Activated T-helper 1 cell treated with anti-CD3 and anti-CD28 coated beads, Interleukin-12 subunit alpha, Interleukin-12 subunit beta, Interleukin-2, Interleukin-4 antibody, amounts not matched to agents 30 ng/mL and 10 ng/mL and 1 ng/mL, durations not matched to agents 14 hours and 24 hours and 36 hours (primary cell): ENCODE data around the gene MDH2. TPM values are rescaled to one million over a fixed set of nuclear protein-coding genes. Genes with fewer than 3 reads are reported as not detected.
"Not testable (repeated sequence)": the region's sequence is repeated elsewhere in the genome, so short reads cannot be mapped to it uniquely, and the experiment has no call there.

Experiments used
- DNase-seq: peaks from one replicate; pipeline ENCODE4 v3.0.0; 2021; ENCODE audit warnings: low spot score
- H3K27ac Mint-ChIP-seq: one replicate; pipeline ENCODE4 v1.8.0; 2021; ENCODE audit warnings: mild to moderate bottlenecking, mixed read lengths
- H3K27me3 Mint-ChIP-seq: one replicate; pipeline ENCODE4 v1.8.0; 2022; ENCODE audit warnings: mild to moderate bottlenecking, moderate library complexity, mixed read lengths; ENCODE audit not compliant: insufficient read depth
- H3K36me3 Mint-ChIP-seq: one replicate; pipeline ENCODE4 v1.8.0; 2021; ENCODE audit warnings: low read depth, mixed read lengths
- H3K4me1 Mint-ChIP-seq: one replicate; pipeline ENCODE4 v1.8.0; 2021; ENCODE audit warnings: low read depth, mixed read lengths
- H3K4me3 Mint-ChIP-seq: one replicate; pipeline ENCODE4 v1.8.0; 2021; ENCODE audit warnings: mild to moderate bottlenecking, moderate library complexity, mixed read lengths
- H3K9me3 Mint-ChIP-seq: one replicate; pipeline ENCODE4 v1.8.0; 2021; ENCODE audit warnings: mixed read lengths
- intact Hi-C: fragments of 100-400 bp; cut with micrococcal nuclease; formaldehyde crosslinking; loops from one replicate; pipeline ENCODE4 v1.15.1; 2024
- total RNA-seq: library from RNA; stranded (reverse); gene quantifications from 2 replicates; pipeline ENCODE4 v1.2.3, GENCODE V29; 2022

Gene MDH2
- total RNA-seq, 1 donor from 2014 or later, result 292 TPM

GRCh38 chr7:76084115-76084514 lies 36.2 kb downstream of the MDH2 start:
- H3K27me3 Mint-ChIP-seq, H3K4me1 Mint-ChIP-seq, H3K36me3 Mint-ChIP-seq, intact Hi-C loops, H3K9me3 Mint-ChIP-seq, DNase-seq, H3K4me3 Mint-ChIP-seq, H3K27ac Mint-ChIP-seq: not testable (repeated sequence)

DNA sequence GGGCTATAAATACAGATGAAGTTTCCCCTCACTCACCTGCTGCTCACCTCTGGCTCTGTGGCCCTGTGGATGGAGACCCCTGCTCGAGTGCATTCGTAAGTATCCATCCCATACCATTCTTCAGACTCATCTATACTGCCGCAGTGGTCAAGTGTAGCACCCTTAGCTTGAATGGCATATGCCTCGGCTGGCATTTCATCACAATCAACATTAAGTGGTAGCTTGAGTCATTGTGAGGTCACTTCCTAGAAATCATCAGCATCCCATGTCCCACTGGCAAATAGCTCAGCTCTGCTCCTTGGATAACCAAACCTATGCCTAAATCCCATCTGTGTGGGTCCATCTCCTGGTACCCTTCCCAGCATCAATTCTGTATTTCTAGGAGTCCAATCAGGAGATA lies 38.2 kb downstream of the MDH2 start:
- H3K4me3 Mint-ChIP-seq, result no peak overlapping the region
- H3K9me3 Mint-ChIP-seq, result no peaks in the 10 kb centered on the region
- H3K27me3 Mint-ChIP-seq, result peaks cover 3% of the 10 kb centered on the region
- no peak for DNase-seq
- H3K27ac Mint-ChIP-seq, result no peak overlapping the region
- intact Hi-C loops, result no loop called here
- no peaks in the 10 kb centered on the region for H3K36me3 Mint-ChIP-seq
- no peaks in the 10 kb centered on the region for H3K4me1 Mint-ChIP-seq

DNA sequence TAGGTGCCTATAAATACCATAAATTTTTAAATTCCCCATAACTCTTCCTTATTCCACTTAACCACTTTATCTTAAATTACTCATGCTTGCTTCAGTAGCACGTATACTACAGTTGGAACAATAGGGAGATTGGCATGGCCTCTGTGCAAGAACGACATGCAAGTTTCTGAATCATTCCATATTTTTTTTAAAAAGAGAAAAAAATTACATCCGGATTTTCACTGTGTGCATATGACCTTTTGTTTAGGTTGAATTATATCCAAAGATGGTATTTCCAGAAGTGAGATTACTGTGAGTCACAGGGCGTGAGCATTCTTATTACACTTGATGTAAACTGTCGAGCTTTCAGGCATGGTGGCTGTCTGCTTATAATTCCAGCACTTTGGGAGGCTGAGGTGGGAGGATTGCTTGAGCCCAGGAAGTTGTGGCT lies 39.5 kb downstream of the MDH2 start:
- H3K36me3 Mint-ChIP-seq, H3K4me3 Mint-ChIP-seq, H3K9me3 Mint-ChIP-seq, intact Hi-C loops, H3K27ac Mint-ChIP-seq, H3K27me3 Mint-ChIP-seq, H3K4me1 Mint-ChIP-seq, DNase-seq: not testable (repeated sequence)

GRCh38 chr7:76089865-76090475 lies 42.1 kb downstream of the MDH2 start:
- Mint-ChIP-seq H3K4me3 (no peak overlapping the region), H3K27ac (no peak overlapping the region), H3K9me3 (no peaks in the 10 kb centered on the region), H3K36me3 (peaks cover 1% of the 10 kb centered on the region), H3K4me1 (no peaks in the 10 kb centered on the region), H3K27me3 (peaks cover 6% of the 10 kb centered on the region)
- no peak for DNase-seq
- intact Hi-C loops, result no loop called here

- H3K9me3 Mint-ChIP-seq, result no peaks in the 10 kb centered on the region
- no peaks in the 10 kb centered on the region for H3K4me1 Mint-ChIP-seq
- intact Hi-C loops, result no loop called here
- no peak overlapping the region for H3K27ac Mint-ChIP-seq
- H3K36me3 Mint-ChIP-seq, result peaks cover 1% of the 10 kb centered on the region
- peaks cover 10% of the 10 kb centered on the region for H3K27me3 Mint-ChIP-seq
- no peak overlapping the region for H3K4me3 Mint-ChIP-seq
- DNase-seq, result no peak
These were observed 43.6 kb downstream of the MDH2 start for GRCh38 chr7:76091506-76091905.

DNA sequence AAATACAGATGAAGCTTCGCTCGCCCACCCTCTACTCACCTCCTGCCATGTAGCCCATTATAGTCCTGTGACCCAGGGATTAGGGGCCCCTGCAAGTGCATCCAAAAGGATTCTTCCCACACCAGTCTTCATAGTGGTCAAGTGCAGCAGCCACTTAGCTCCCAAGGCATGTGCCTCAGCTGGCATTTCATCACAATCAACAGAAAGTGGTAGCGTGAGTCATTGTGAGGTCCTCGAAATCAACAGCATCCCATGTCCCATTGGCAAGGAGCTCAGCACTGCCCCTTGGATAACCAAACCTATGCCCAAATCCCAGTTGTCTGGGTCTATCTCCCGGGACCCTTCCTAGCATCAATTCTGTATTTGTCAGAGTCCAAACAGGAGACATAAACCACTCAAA lies 45.6 kb downstream of the MDH2 start:
- H3K36me3 Mint-ChIP-seq, H3K9me3 Mint-ChIP-seq, H3K4me3 Mint-ChIP-seq, H3K27ac Mint-ChIP-seq, DNase-seq, intact Hi-C loops, H3K4me1 Mint-ChIP-seq: not testable (repeated sequence)
- H3K27me3 Mint-ChIP-seq, result peaks cover 11% of the 10 kb centered on the region

- H3K9me3 Mint-ChIP-seq, DNase-seq, H3K27ac Mint-ChIP-seq, H3K4me3 Mint-ChIP-seq, H3K36me3 Mint-ChIP-seq, H3K4me1 Mint-ChIP-seq, intact Hi-C loops: not testable (repeated sequence)
- H3K27me3 Mint-ChIP-seq, result peaks cover 11% of the 10 kb centered on the region
These were observed 46.4 kb downstream of the MDH2 start for GRCh38 chr7:76094326-76094725.

DNA sequence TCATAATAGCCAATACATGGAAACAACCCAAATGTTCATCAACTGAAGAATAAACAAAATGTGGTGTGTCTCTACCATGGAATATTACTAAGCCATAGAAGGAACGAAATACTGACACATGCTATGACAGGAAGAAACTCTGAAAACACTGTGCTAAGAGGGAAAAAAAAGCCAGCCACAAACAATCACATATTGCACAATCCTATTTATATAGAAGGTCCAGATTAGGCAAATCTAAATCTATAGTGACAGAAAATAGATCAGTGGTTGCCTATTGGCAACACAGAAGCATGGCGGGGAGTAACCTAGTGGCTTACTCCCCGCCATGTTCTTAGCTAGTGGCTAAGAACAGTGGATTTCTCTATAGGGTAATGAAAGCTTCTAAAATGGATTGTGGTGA lies 48.0 kb downstream of the MDH2 start:
- no peak overlapping the region for H3K27ac Mint-ChIP-seq
- H3K36me3 Mint-ChIP-seq, result peaks cover 1% of the 10 kb centered on the region
- no peak overlapping the region for H3K4me3 Mint-ChIP-seq
- intact Hi-C loops, result no loop called here
- H3K4me1 Mint-ChIP-seq, result no peaks in the 10 kb centered on the region
- peaks cover 11% of the 10 kb centered on the region for H3K27me3 Mint-ChIP-seq
- DNase-seq, result no peak
- H3K9me3 Mint-ChIP-seq, result no peaks in the 10 kb centered on the region

- H3K4me3 Mint-ChIP-seq, H3K4me1 Mint-ChIP-seq, intact Hi-C loops, H3K27ac Mint-ChIP-seq, DNase-seq, H3K36me3 Mint-ChIP-seq, H3K9me3 Mint-ChIP-seq, H3K27me3 Mint-ChIP-seq: not testable (repeated sequence)
These were observed 54.0 kb downstream of the MDH2 start for GRCh38 chr7:76101693-76102437.

GRCh38 chr7:76103788-76104187 lies 55.9 kb downstream of the MDH2 start:
- intact Hi-C loops, result not testable (repeated sequence)

DNA sequence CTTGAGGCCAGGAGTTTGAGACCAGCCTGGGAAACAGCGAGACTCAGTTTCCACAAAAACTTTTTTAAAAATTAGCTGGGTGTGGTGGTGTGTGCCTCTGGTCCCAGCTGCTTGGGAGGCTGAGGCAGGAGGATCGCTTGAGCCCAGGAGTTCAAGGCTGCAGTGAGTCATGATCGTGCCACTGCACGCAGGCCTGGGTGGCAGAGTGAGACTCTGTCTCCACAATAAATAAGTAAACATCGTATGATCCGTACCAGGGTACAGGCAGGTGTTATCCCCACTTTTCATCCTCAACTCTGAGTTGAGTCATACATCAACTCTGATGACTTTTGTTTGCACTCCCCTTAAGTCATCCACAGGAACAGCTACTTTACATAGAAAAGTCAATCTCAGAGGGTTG lies 58.2 kb downstream of the MDH2 start:
- H3K27me3 Mint-ChIP-seq, H3K9me3 Mint-ChIP-seq, H3K27ac Mint-ChIP-seq, DNase-seq, H3K4me3 Mint-ChIP-seq, H3K36me3 Mint-ChIP-seq, H3K4me1 Mint-ChIP-seq, intact Hi-C loops: not testable (repeated sequence)

More at GRCh38 chr7:76103788-76104187, 55.9 kb downstream of the MDH2 start:
- DNase-seq, H3K9me3 Mint-ChIP-seq, H3K4me1 Mint-ChIP-seq, H3K27ac Mint-ChIP-seq, H3K27me3 Mint-ChIP-seq, H3K36me3 Mint-ChIP-seq, H3K4me3 Mint-ChIP-seq: not testable (repeated sequence)

DNA sequence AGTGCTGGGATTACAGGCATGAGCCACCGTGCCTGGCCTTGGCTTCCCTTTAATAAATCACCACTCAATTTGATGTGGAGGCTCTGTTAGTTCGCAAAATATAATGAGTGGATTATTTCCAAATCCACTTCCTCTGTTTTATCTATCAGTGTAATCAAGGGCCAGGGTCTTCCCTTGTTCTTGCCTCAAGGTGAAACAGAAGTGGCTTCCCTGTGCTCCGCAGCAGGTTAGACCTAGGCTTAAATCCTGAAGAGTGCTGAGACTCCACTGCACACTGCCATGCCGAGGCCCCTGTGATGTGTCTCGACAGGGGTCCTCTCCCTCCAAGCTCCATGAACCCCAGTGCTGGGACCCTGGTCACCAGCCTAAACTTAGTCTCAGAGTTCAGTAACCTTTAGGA lies 59.0 kb downstream of the MDH2 start:
- intact Hi-C loops, result no loop called here
- no peak for DNase-seq
- Mint-ChIP-seq H3K4me3 (no peak overlapping the region), H3K36me3 (no peaks in the 10 kb centered on the region), H3K27ac (no peak overlapping the region), H3K4me1 (peaks cover 4% of the 10 kb centered on the region), H3K27me3 (no peaks in the 10 kb centered on the region), H3K9me3 (no peaks in the 10 kb centered on the region)

- Mint-ChIP-seq H3K4me3 (no peak overlapping the region), H3K27me3 (no peaks in the 10 kb centered on the region), H3K27ac (no peak overlapping the region), H3K9me3 (no peaks in the 10 kb centered on the region), H3K4me1 (no peaks in the 10 kb centered on the region), H3K36me3 (no peaks in the 10 kb centered on the region)
- intact Hi-C loops, result no loop called here
- no peak for DNase-seq
These were observed 60.8 kb downstream of the MDH2 start for GRCh38 chr7:76108540-76109233.
